CD4-positive, CD25-positive, alpha-beta regulatory T cell (primary cell): Measurements from ENCODE around the gene GAS6. TPM values are rescaled to one million over a fixed set of nuclear protein-coding genes. Genes with fewer than 3 reads are reported as not detected.

ENCODE experiments used
- ATAC-seq, 2 donors: fragments of 150-1000 bp; cut with Tn5 transposase; one replicate each; pipeline ENCODE4 v1.10.0; 2021; ENCODE audit warnings: low read depth in 2 of 2, moderate number of reproducible peaks in 2 of 2, moderate library complexity in 1 of 2
- DNase-seq, 3 donors: peaks; one replicate each; pipeline versions ENCODE4 v3.0.0 to v3.0.0-alpha.2; 2012 to 2022; ENCODE audit warnings: mixed read lengths in 1 of 3
- H3K27ac ChIP-seq: one replicate; pipeline ENCODE4 v1.7.0; 2013; ENCODE audit warnings: mild to moderate bottlenecking, low read length; ENCODE audit not compliant: insufficient read depth, poor library complexity, severe bottlenecking
- H3K27me3 ChIP-seq: one replicate; pipeline ENCODE4 v1.7.0; 2013; ENCODE audit warnings: low read length; ENCODE audit not compliant: control insufficient read depth, insufficient read depth
- H3K36me3 ChIP-seq: one replicate; pipeline ENCODE4 v1.7.0; 2013; ENCODE audit warnings: mild to moderate bottlenecking, low read length, moderate library complexity; ENCODE audit not compliant: control insufficient read depth, insufficient read depth
- H3K4me1 ChIP-seq: 2 replicates; pipeline ENCODE4 v1.7.0; 2013; ENCODE audit warnings: mild to moderate bottlenecking, low read length; ENCODE audit not compliant: insufficient read depth, control insufficient read depth, poor library complexity, severe bottlenecking
- H3K4me3 ChIP-seq: one replicate; pipeline ENCODE4 v1.7.0; 2013; ENCODE audit warnings: low read depth, mild to moderate bottlenecking, low read length, moderate library complexity
- H3K9me3 ChIP-seq, 2 experiments: 1 replicate in 1 of 2; 2 replicates in 1 of 2; pipeline ENCODE4 v1.7.0; 2013; ENCODE audit warnings: low read length in 2 of 2, mild to moderate bottlenecking in 1 of 2, moderate library complexity in 1 of 2; ENCODE audit not compliant: control insufficient read depth in 2 of 2
- H3K27ac Mint-ChIP-seq, 3 donors: one replicate each; pipeline ENCODE4 v1.8.0; 2020 to 2022; ENCODE audit warnings: mild to moderate bottlenecking in 3 of 3, mixed read lengths in 3 of 3, moderate library complexity in 2 of 3
- H3K27me3 Mint-ChIP-seq: one replicate; pipeline ENCODE4 v1.8.0; 2022; ENCODE audit warnings: mild to moderate bottlenecking, mixed read lengths
- H3K36me3 Mint-ChIP-seq: one replicate; pipeline ENCODE4 v1.8.0; 2020; ENCODE audit warnings: mixed read lengths
- H3K4me1 Mint-ChIP-seq, 4 donors: one replicate each; pipeline ENCODE4 v1.8.0; 2020 to 2022; ENCODE audit warnings: mixed read lengths in 4 of 4, mild to moderate bottlenecking in 1 of 4
- H3K4me3 Mint-ChIP-seq, 4 donors: one replicate each; pipeline ENCODE4 v1.8.0; 2020 to 2022; ENCODE audit warnings: mild to moderate bottlenecking in 4 of 4, mixed read lengths in 4 of 4, moderate library complexity in 3 of 4
- H3K9me3 Mint-ChIP-seq, 7 donors: one replicate each; pipeline ENCODE4 v1.8.0; 2020 to 2022; ENCODE audit warnings: mixed read lengths in 7 of 7, mild to moderate bottlenecking in 3 of 7, moderate library complexity in 2 of 7
- polyA plus RNA-seq, 4 donors: library from polyadenylated mRNA; unstranded; fragments of 300-500 nt; fragmentation: Illumina TruSeq; gene quantifications; one replicate each; pipeline ENCODE4 v1.2.3, GENCODE V29; 2021
- total RNA-seq: library from RNA; stranded (reverse); gene quantifications from one replicate; pipeline ENCODE4 v1.2.3, GENCODE V29; 2022

Gene GAS6
- total and polyA plus RNA-seq, 5 donors from 2014 or later, result 0.29 to 2.8 (median 0.34) TPM; not detected in 2

DNA sequence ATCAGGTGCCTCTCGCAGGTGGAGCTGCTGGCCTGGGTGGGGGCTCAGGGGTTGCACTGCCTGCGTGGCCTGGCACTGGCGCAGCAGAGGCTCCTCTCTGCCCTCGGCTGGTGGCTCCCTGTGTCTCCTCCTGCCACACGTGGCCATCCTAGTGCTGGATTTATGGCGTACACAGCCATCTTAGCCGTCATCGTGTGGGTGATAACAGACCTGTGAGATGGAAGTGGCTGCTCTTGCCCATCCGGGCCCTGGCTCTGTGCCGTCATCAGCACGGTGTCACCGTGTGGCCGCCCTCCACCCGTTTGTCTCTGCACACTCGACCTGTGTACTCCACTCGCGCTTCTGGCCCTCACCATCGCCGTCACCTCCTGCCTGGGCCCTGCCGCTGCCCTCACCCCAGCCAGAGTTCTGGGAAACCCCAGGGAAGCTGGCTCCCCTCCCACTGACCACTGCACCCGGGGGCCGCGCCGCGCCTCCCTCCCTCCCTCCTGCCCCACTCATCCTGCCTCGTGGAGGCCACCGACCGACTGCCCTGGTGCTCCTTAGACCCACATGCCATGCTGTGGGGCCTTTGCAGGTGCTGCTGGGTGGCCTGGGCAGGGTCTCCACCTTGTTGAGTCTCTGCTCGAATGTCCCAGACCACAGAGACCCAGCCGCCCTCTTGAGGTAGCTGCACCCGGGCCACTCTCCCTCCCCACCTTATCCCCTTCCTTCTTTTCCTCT is 75.3 kb downstream of the GAS6 start:
- DNase-seq, result no peak
- no peak overlapping the region for H3K4me3 Mint-ChIP-seq
- no peaks in the 10 kb centered on the region for H3K36me3 Mint-ChIP-seq
- peaks cover 17% of the 10 kb centered on the region for H3K27me3 Mint-ChIP-seq
- Histone ChIP-seq H3K27me3 (peaks cover 7% of the 10 kb centered on the region), H3K4me3 (no peak overlapping the region), H3K9me3 (no peaks in the 10 kb centered on the region), H3K4me1 (no peaks in the 10 kb centered on the region), H3K27ac (no peak overlapping the region), H3K36me3 (no peaks in the 10 kb centered on the region)
- ATAC-seq, result no peak
- H3K27ac Mint-ChIP-seq, result no peak overlapping the region
- H3K9me3 Mint-ChIP-seq, result peaks cover 0 to 2% (median 0%) of the 10 kb centered on the region in 7 donors
- no peaks in the 10 kb centered on the region for H3K4me1 Mint-ChIP-seq

DNA sequence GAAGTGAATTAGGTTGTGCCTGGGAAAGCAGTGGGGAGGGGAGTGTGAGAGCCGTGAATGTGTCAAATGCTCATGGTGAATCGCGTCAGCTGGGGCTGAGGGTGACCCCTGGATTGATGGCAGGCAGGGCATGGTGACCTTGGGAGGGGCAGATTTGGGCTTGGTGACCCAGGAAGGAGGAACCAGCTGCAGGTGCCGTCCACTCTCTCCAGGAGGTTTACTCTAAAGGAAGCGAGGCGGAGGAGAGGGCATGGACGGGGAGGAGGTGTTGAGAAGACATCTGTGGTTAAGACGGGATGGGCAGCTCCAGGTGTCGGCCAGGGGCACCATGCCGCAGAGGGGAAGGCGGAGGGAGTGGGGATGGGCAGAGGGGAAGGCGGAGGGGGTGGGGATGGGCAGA is 76.2 kb downstream of the GAS6 start:
- Histone ChIP-seq H3K36me3 (no peaks in the 10 kb centered on the region), H3K27me3 (peaks cover 7% of the 10 kb centered on the region), H3K9me3 (no peaks in the 10 kb centered on the region), H3K27ac (no peak overlapping the region), H3K4me1 (no peaks in the 10 kb centered on the region), H3K4me3 (no peak overlapping the region)
- no peak for DNase-seq
- H3K4me3 Mint-ChIP-seq, result no peak overlapping the region
- no peak overlapping the region for H3K27ac Mint-ChIP-seq
- H3K4me1 Mint-ChIP-seq, result no peaks in the 10 kb centered on the region
- no peak for ATAC-seq
- H3K27me3 Mint-ChIP-seq, result peaks cover 20% of the 10 kb centered on the region
- H3K9me3 Mint-ChIP-seq, result peaks cover 0 to 2% (median 0%) of the 10 kb centered on the region in 7 donors
- no peaks in the 10 kb centered on the region for H3K36me3 Mint-ChIP-seq

DNA sequence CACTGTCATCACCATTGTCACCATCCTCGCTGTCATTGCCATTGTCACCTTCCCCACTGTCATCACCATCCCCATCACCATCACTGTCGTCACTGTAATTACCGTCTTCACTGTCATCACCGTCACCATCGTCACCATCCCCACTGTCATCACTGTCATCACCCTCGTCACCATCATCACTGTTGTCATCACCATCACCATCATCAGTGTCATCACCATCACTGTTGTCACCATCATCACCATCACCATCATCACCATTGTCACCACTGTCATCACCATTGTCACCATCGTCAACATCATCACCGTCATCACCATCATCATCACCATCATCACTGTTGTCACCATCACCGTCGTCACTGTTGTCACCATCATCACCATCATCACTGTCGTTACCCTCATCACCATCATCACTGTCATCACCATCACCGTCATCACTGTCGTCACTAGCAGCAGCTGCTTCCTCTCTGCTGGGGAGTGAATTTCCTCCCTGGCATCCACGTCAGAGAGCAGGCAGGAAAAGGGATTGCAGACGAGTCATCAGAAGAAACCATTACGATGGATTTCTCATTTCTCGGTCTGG is 77.5 kb downstream of the GAS6 start:
- H3K27ac Mint-ChIP-seq, result no peak overlapping the region
- H3K36me3 Mint-ChIP-seq, result no peaks in the 10 kb centered on the region
- H3K4me3 Mint-ChIP-seq, result no peak overlapping the region
- H3K9me3 Mint-ChIP-seq, result no peaks in the 10 kb centered on the region
- H3K36me3 ChIP-seq, result no peaks in the 10 kb centered on the region
- H3K27ac ChIP-seq, result no peak overlapping the region
- H3K4me1 ChIP-seq, result no peaks in the 10 kb centered on the region
- DNase-seq (peak in 1 of 3 donors; percentile 9), ATAC-seq (no peak)
- H3K4me3 ChIP-seq, result no peak overlapping the region
- H3K27me3 ChIP-seq, result peaks cover 7% of the 10 kb centered on the region
- peaks cover 18% of the 10 kb centered on the region for H3K27me3 Mint-ChIP-seq
- no peaks in the 10 kb centered on the region for H3K9me3 ChIP-seq
- H3K4me1 Mint-ChIP-seq, result no peaks in the 10 kb centered on the region

- H3K4me1 ChIP-seq, result no peaks in the 10 kb centered on the region
- Mint-ChIP-seq H3K27me3 (peaks cover 18% of the 10 kb centered on the region), H3K4me3 (no peak overlapping the region), H3K9me3 (no peaks in the 10 kb centered on the region), H3K27ac (no peak overlapping the region), H3K4me1 (no peaks in the 10 kb centered on the region), H3K36me3 (no peaks in the 10 kb centered on the region)
- peaks cover 7% of the 10 kb centered on the region for H3K27me3 ChIP-seq
- H3K36me3 ChIP-seq, result no peaks in the 10 kb centered on the region
- ATAC-seq (no peak), DNase-seq (no peak)
- H3K4me3 ChIP-seq, result no peak overlapping the region
- H3K27ac ChIP-seq, result no peak overlapping the region
- no peaks in the 10 kb centered on the region for H3K9me3 ChIP-seq
Measured at GRCh38 chr13:113785051-113786010, 78.5 kb downstream of the GAS6 start.

DNA sequence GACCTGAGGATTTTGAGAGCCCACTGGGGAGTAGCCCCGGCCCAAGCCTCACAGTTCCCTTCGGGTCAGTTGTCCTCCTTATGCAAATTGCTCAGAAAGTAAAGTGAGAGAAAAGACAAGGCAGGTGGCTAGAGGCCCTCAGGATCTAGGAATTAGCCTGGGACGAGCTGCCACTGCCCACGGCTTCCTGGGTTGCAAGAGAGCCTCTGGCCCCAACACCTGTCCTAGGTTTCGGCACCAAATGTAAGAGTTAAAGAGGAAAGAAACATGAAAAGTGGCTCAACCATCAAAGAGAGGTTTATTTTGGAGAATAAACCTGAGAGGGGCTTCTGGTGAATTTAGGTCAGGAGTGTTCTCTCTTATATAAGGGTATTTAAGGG is 79.2 kb downstream of the GAS6 start:
- H3K27ac Mint-ChIP-seq, result no peak overlapping the region
- no peaks in the 10 kb centered on the region for H3K9me3 Mint-ChIP-seq

GRCh38 chr13:113783966-113784644 is 79.8 kb downstream of the GAS6 start:
- H3K27ac ChIP-seq, result no peak overlapping the region
- Mint-ChIP-seq H3K36me3 (no peaks in the 10 kb centered on the region), H3K4me3 (no peak overlapping the region), H3K4me1 (no peaks in the 10 kb centered on the region), H3K27me3 (peaks cover 16% of the 10 kb centered on the region), H3K9me3 (no peaks in the 10 kb centered on the region), H3K27ac (no peak overlapping the region)
- no peaks in the 10 kb centered on the region for H3K9me3 ChIP-seq
- H3K4me3 ChIP-seq, result no peak overlapping the region
- H3K27me3 ChIP-seq, result peaks cover 8% of the 10 kb centered on the region
- DNase-seq, result no peak
- no peaks in the 10 kb centered on the region for H3K36me3 ChIP-seq
- ATAC-seq, result no peak
- no peaks in the 10 kb centered on the region for H3K4me1 ChIP-seq

More for the DNA sequence above, 79.2 kb downstream of the GAS6 start:
- Histone ChIP-seq H3K4me3 (no peak overlapping the region), H3K27ac (no peak overlapping the region), H3K36me3 (no peaks in the 10 kb centered on the region), H3K9me3 (no peaks in the 10 kb centered on the region), H3K4me1 (no peaks in the 10 kb centered on the region), H3K27me3 (peaks cover 7% of the 10 kb centered on the region)
- no peak overlapping the region for H3K4me3 Mint-ChIP-seq
- DNase-seq (no peak), ATAC-seq (no peak)
- H3K36me3 Mint-ChIP-seq, result no peaks in the 10 kb centered on the region
- no peaks in the 10 kb centered on the region for H3K4me1 Mint-ChIP-seq
- peaks cover 18% of the 10 kb centered on the region for H3K27me3 Mint-ChIP-seq

DNA sequence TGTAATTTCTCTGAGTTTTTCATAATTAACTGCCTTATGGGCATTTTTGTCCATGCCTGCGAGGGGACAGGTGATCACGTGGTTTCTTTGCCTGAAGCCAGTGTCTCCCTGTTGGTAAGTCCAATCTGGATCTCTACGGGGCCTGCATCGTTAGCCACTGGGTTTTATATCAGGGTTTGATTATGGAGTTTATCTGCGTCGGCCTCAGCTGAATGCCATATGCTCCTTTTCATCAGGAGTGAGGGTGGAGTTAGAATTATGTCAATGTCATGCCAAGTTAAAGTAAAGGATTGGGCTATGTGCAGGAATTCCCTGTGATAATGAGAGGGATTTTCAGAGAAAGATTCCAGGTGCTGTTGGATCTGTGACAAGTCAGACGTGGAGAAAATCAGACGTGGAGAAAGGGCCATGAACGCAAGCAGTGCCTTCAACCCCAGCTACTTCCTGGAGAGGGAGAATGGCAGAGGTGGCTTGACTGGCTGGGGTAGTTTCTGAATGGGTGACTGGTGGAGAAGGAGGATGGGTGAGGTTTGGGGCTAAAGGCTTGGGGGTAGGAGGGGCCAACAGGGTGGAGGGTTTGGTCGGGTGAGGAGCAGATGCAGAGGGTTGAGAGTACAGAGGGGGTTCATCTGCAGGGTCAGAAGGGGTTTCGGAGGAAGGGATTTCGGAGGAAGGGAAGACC is 80.5 kb downstream of the GAS6 start:
- Histone ChIP-seq H3K9me3 (no peaks in the 10 kb centered on the region), H3K4me3 (no peak overlapping the region), H3K36me3 (no peaks in the 10 kb centered on the region), H3K27ac (no peak overlapping the region), H3K27me3 (peaks cover 9% of the 10 kb centered on the region), H3K4me1 (no peaks in the 10 kb centered on the region)
- Mint-ChIP-seq H3K4me3 (no peak overlapping the region), H3K27me3 (peaks cover 14% of the 10 kb centered on the region), H3K36me3 (no peaks in the 10 kb centered on the region), H3K4me1 (no peaks in the 10 kb centered on the region), H3K27ac (no peak overlapping the region), H3K9me3 (no peaks in the 10 kb centered on the region)
- no peak for DNase-seq
- ATAC-seq, result no peak
